GM23338 (cell line): ENCODE results near the gene PCDHGA8.

Experiments used
- CREB1 ChIP-seq: fragments of 250-450 bp; sonication (Bioruptor Pico); IDR thresholded peaks from 2 replicates; pipeline ENCODE4 v1.5.0; 2020; ENCODE audit warnings: low read depth, mild to moderate bottlenecking, moderate library complexity
- ETS1 ChIP-seq: IDR thresholded peaks from 2 replicates; pipeline ENCODE4 v1.6.1; 2016; ENCODE audit warnings: antibody characterized with exemption
- EZH2 ChIP-seq: fragments of 200-600 bp; sonication (generic); IDR thresholded peaks from one replicate; pipeline ENCODE4 v1.8.0; 2017; ENCODE audit warnings: antibody characterized with exemption, mild to moderate bottlenecking, low read depth; ENCODE audit not compliant: unreplicated experiment
- EZH2phosphoT487 ChIP-seq: fragments of 200-600 bp; sonication (generic); IDR thresholded peaks from one replicate; pipeline ENCODE4 v1.8.1; 2018; ENCODE audit warnings: antibody characterized with exemption; ENCODE audit not compliant: unreplicated experiment
- JUNB ChIP-seq: IDR thresholded peaks from one replicate; pipeline ENCODE4 v1.6.1; 2016; ENCODE audit warnings: antibody characterized with exemption; ENCODE audit not compliant: unreplicated experiment
- POLR2AphosphoS5 ChIP-seq: IDR thresholded peaks from 2 replicates; pipeline ENCODE4 v1.6.1; 2016; ENCODE audit warnings: antibody characterized with exemption, low read depth
- STAT1 ChIP-seq: IDR thresholded peaks from one replicate; pipeline ENCODE4 v1.6.1; 2016; ENCODE audit warnings: antibody characterized with exemption; ENCODE audit not compliant: unreplicated experiment
- TF ChIP-seq, protein P1 (sequence below), 2 experiments: fragments of 200-600 bp in 1 of 2; sonication (generic) in 1 of 2; conservative IDR thresholded peaks; 2 replicates each; pipeline versions ENCODE4 v1.5.1 to v1.6.1; 2016 to 2017; ENCODE audit warnings: antibody characterized with exemption in 2 of 2, low read depth in 2 of 2, mild to moderate bottlenecking in 2 of 2, moderate library complexity in 1 of 2
- TF ChIP-seq, protein P2 (sequence below): fragments of 250-450 bp; sonication (Bioruptor Pico); IDR thresholded peaks from 2 replicates; pipeline ENCODE4 v1.5.0; 2020; ENCODE audit warnings: mild to moderate bottlenecking, moderate library complexity

GRCh38 chr5:141382469-141383294 lies 9.8 kb upstream of the PCDHGA8 start, which contains the start of gene PCDHGA7:
- TF ChIP-seq, protein P1, sequence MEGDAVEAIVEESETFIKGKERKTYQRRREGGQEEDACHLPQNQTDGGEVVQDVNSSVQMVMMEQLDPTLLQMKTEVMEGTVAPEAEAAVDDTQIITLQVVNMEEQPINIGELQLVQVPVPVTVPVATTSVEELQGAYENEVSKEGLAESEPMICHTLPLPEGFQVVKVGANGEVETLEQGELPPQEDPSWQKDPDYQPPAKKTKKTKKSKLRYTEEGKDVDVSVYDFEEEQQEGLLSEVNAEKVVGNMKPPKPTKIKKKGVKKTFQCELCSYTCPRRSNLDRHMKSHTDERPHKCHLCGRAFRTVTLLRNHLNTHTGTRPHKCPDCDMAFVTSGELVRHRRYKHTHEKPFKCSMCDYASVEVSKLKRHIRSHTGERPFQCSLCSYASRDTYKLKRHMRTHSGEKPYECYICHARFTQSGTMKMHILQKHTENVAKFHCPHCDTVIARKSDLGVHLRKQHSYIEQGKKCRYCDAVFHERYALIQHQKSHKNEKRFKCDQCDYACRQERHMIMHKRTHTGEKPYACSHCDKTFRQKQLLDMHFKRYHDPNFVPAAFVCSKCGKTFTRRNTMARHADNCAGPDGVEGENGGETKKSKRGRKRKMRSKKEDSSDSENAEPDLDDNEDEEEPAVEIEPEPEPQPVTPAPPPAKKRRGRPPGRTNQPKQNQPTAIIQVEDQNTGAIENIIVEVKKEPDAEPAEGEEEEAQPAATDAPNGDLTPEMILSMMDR (conservative IDR thresholded peaks at IDR 0.05; ENCODE audit: low read depth in 2 of 2): no peak
- TF ChIP-seq JUNB (no peak), EZH2 (no peak), CREB1 (CRISPR knock-in tag) (no peak), ETS1 (no peak), STAT1 (no peak), POLR2AphosphoS5 (no peak), EZH2phosphoT487 (no peak)
- TF ChIP-seq, protein P2, sequence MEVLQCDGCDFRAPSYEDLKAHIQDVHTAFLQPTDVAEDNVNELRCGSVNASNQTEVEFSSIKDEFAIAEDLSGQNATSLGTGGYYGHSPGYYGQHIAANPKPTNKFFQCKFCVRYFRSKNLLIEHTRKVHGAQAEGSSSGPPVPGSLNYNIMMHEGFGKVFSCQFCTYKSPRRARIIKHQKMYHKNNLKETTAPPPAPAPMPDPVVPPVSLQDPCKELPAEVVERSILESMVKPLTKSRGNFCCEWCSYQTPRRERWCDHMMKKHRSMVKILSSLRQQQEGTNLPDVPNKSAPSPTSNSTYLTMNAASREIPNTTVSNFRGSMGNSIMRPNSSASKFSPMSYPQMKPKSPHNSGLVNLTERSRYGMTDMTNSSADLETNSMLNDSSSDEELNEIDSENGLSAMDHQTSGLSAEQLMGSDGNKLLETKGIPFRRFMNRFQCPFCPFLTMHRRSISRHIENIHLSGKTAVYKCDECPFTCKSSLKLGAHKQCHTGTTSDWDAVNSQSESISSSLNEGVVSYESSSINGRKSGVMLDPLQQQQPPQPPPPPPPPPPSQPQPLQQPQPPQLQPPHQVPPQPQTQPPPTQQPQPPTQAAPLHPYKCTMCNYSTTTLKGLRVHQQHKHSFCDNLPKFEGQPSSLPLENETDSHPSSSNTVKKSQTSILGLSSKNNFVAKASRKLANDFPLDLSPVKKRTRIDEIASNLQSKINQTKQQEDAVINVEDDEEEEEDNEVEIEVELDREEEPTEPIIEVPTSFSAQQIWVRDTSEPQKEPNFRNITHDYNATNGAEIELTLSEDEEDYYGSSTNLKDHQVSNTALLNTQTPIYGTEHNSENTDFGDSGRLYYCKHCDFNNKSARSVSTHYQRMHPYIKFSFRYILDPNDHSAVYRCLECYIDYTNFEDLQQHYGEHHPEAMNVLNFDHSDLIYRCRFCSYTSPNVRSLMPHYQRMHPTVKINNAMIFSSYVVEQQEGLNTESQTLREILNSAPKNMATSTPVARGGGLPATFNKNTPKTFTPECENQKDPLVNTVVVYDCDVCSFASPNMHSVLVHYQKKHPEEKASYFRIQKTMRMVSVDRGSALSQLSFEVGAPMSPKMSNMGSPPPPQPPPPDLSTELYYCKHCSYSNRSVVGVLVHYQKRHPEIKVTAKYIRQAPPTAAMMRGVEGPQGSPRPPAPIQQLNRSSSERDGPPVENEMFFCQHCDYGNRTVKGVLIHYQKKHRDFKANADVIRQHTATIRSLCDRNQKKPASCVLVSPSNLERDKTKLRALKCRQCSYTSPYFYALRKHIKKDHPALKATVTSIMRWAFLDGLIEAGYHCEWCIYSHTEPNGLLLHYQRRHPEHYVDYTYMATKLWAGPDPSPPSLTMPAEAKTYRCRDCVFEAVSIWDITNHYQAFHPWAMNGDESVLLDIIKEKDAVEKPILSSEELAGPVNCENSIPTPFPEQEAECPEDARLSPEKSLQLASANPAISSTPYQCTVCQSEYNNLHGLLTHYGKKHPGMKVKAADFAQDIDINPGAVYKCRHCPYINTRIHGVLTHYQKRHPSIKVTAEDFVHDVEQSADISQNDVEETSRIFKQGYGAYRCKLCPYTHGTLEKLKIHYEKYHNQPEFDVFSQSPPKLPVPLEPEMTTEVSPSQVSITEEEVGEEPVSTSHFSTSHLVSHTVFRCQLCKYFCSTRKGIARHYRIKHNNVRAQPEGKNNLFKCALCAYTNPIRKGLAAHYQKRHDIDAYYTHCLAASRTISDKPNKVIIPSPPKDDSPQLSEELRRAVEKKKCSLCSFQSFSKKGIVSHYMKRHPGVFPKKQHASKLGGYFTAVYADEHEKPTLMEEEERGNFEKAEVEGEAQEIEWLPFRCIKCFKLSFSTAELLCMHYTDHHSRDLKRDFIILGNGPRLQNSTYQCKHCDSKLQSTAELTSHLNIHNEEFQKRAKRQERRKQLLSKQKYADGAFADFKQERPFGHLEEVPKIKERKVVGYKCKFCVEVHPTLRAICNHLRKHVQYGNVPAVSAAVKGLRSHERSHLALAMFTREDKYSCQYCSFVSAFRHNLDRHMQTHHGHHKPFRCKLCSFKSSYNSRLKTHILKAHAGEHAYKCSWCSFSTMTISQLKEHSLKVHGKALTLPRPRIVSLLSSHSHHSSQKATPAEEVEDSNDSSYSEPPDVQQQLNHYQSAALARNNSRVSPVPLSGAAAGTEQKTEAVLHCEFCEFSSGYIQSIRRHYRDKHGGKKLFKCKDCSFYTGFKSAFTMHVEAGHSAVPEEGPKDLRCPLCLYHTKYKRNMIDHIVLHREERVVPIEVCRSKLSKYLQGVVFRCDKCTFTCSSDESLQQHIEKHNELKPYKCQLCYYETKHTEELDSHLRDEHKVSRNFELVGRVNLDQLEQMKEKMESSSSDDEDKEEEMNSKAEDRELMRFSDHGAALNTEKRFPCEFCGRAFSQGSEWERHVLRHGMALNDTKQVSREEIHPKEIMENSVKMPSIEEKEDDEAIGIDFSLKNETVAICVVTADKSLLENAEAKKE (CRISPR knock-in tag): no peak
